OCI-LY7 (cell line): ENCODE measurements around the gene GPX3. TPM values are rescaled to one million over a fixed set of nuclear protein-coding genes. Genes with fewer than 3 reads are reported as not detected.

Source experiments
- BruUV-seq: library from RNA; stranded (reverse); fragments of 400-500 nt; replicated peaks from 2 replicates; lab custom pipeline; 2021; lab: Mats Ljungman, UMichigan
- CTCF ChIA-PET: fragments of 300-600 bp; sonication (Branson Sonifier 250); formaldehyde crosslinking; loops from one replicate; lab custom pipeline; 2022; ENCODE audit warnings: antibody characterized with exemption; ENCODE audit not compliant: unreplicated experiment; lab: Charles Lee
- POLR2A ChIA-PET: fragments of 300-600 bp; sonication (Branson Sonifier 250); formaldehyde crosslinking; loops from one replicate; lab custom pipeline; 2022; ENCODE audit warnings: antibody characterized with exemption; lab: Charles Lee
- DNase-seq: peaks from one replicate; pipeline ENCODE4 v3.0.0-alpha.2; 2015; ENCODE audit warnings: low spot score
- H2AFZ ChIP-seq: fragments of 200-600 bp; sonication (generic), shearing (Covaris generic); 2 replicates; pipeline ENCODE4 v1.6.1; 2014; ENCODE audit warnings: mild to moderate bottlenecking, antibody characterized with exemption, low read length, moderate library complexity
- H3K27ac ChIP-seq: fragments of 200-600 bp; sonication (generic); 2 replicates; pipeline ENCODE4 v1.5.1; 2014; ENCODE audit warnings: mixed run types, low read depth, mild to moderate bottlenecking, moderate library complexity, low read length, inconsistent platforms; ENCODE audit not compliant: poor library complexity, severe bottlenecking
- H3K36me3 ChIP-seq: fragments of 200-600 bp; sonication (generic); 2 replicates; pipeline ENCODE4 v1.6.1; 2014; ENCODE audit warnings: mild to moderate bottlenecking, antibody characterized with exemption, low read length, moderate library complexity, mixed read lengths; ENCODE audit not compliant: insufficient read depth
- H3K4me1 ChIP-seq: fragments of 200-600 bp; sonication (generic); 2 replicates; pipeline ENCODE4 v1.5.1; 2014; ENCODE audit warnings: mild to moderate bottlenecking, low read length; ENCODE audit not compliant: insufficient read depth, poor library complexity, severe bottlenecking
- H3K4me2 ChIP-seq: fragments of 200-600 bp; sonication (generic); 2 replicates; pipeline ENCODE4 v1.6.1; 2014; ENCODE audit warnings: mild to moderate bottlenecking, low read length
- H3K4me3 ChIP-seq: fragments of 200-600 bp; sonication (generic); 2 replicates; pipeline ENCODE4 v1.5.1; 2014; ENCODE audit warnings: mild to moderate bottlenecking, low read depth, low read length; ENCODE audit not compliant: poor library complexity, severe bottlenecking
- H3K79me2 ChIP-seq: fragments of 200-600 bp; sonication (generic); 2 replicates; pipeline ENCODE4 v1.6.1; 2016; ENCODE audit warnings: low read depth, mild to moderate bottlenecking, low read length, moderate library complexity, mixed read lengths; ENCODE audit not compliant: insufficient read depth
- H3K9me2 ChIP-seq: fragments of 200-600 bp; sonication (generic); 2 replicates; pipeline ENCODE4 v1.6.1; 2016; ENCODE audit warnings: mild to moderate bottlenecking, low read length, mixed read lengths; ENCODE audit not compliant: insufficient read depth
- H3K9me3 ChIP-seq: fragments of 200-600 bp; sonication (generic); 2 replicates; pipeline ENCODE4 v1.6.1; 2014; ENCODE audit warnings: mild to moderate bottlenecking, mixed run types, low read length, mixed read lengths
- H4K20me1 ChIP-seq: fragments of 200-600 bp; sonication (generic); 2 replicates; pipeline ENCODE4 v1.6.1; 2014; ENCODE audit warnings: mild to moderate bottlenecking, antibody characterized with exemption, low read length, moderate library complexity, mixed read lengths; ENCODE audit not compliant: insufficient read depth
- CTCF ChIP-seq: fragments of 200-600 bp; sonication (generic); conservative IDR thresholded peaks from 2 replicates; pipeline ENCODE4 v1.5.1; 2014; ENCODE audit warnings: mild to moderate bottlenecking, antibody characterized with exemption, low read length, moderate library complexity, mixed read lengths
- EZH2phosphoT487 ChIP-seq: fragments of 200-600 bp; sonication (generic); IDR thresholded peaks from 2 replicates; pipeline ENCODE4 v1.6.1; 2018; ENCODE audit warnings: low read depth, borderline replicate concordance, mild to moderate bottlenecking, mixed run types, antibody characterized with exemption, low read length, moderate library complexity, mixed read lengths
- intact Hi-C: fragments of 100-400 bp; cut with micrococcal nuclease; formaldehyde crosslinking; loops from one replicate; pipeline ENCODE4 v1.10.0; 2022; ENCODE audit not compliant: unreplicated experiment
- total RNA-seq, 2 experiments: library from RNA; depleted of rRNA in 1 of 2; stranded (reverse); fragments of >200 nt in 1 of 2; shearing (Covaris generic) in 1 of 2; gene quantifications; 2 replicates each; pipeline ENCODE4 v1.2.3, GENCODE V29; 2014 to 2022

Gene GPX3
- total RNA-seq, 2 experiments from 2014 or later: not detected

DNA sequence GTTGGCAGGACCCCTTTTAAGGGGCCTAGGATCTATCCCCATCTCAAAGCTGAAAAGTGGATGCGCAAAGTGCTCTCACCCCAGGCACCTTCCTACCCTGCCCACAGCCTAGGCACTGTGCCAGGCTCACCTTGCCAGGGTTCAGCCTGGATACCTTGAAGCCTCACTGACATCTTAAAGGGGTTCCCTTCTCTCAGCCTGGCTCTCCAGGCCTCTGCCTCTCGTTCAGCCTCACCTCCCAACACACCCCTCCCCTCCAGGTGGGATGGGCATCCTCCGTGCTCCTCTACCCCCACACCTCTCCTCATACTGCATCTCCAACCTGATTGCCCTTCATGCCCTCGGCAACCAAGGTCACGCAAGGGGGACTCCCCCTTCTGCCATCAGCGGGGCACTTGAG is 34.9 kb downstream of the GPX3 start:
- no TSS peak for BruUV-seq
- CTCF ChIA-PET: interaction anchor here (0.9 kb wide), 1 partner anchor 60 kb away, joined by 3 read pairs; no protein-coding TSS in a partner anchor
- TF ChIP-seq CTCF (no peak), EZH2phosphoT487 (no peak)
- Histone ChIP-seq H2AFZ (no peak overlapping the region), H4K20me1 (no peaks in the 10 kb centered on the region), H3K4me1 (peaks cover 23% of the 10 kb centered on the region), H3K27ac (no peak overlapping the region), H3K4me3 (no peak overlapping the region), H3K36me3 (peaks cover 67% of the 10 kb centered on the region), H3K9me2 (no peaks in the 10 kb centered on the region), H3K79me2 (no peaks in the 10 kb centered on the region), H3K9me3 (no peaks in the 10 kb centered on the region), H3K4me2 (no peak overlapping the region)
- intact Hi-C loops: no loop called here
- DNase-seq: no peak
- POLR2A ChIA-PET: no interaction called here

DNA sequence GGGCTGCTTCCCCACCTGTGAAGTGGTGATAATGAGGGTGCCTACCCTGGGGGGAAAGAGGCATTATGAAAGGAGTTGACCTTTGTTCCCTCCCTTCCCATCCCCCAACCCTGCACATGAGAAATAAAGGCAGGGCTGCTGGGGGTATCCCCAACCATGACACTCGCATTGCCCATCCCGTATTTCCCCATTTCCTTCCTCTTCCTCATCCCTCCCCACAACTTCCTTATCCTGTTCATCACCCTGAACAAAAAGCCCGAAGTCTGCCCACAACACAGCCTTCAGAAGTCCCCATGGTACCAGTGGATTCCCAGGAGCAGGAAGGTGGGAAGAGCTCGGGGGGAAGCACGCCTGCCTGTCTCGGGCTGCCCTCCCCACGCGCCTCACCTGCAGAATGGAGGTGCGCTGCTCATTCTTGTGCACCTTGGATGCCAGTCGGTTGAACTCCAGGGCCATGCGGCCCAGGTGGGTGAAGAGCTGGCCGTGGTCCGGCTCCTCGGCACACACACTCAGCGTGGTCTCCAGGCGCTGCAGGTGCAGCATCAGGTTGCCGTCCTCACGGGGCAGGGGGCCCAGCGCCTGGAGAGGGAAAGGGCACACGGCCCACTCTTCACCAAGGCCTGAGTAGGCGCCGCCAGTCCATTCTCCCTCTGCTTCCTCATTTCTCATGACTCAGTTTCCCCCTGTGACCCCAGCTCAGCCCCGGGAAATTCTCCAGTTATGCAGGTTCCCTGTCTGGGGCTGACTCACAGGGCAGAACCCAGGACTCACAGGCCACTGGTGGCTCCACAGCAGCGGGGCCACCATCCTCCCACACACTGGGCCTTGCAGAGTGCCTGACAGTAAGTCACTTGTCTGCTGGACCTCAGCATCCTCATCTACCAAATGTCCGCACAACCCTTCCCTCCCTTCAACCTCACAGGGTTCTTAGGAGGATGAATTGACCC is 36.3 kb downstream of the GPX3 start:
- Histone ChIP-seq H3K4me2 (no peak overlapping the region), H4K20me1 (no peaks in the 10 kb centered on the region), H3K27ac (no peak overlapping the region), H3K4me1 (peaks cover 26% of the 10 kb centered on the region), H3K9me2 (no peaks in the 10 kb centered on the region), H3K4me3 (no peak overlapping the region), H3K36me3 (peaks cover 70% of the 10 kb centered on the region), H2AFZ (no peak overlapping the region), H3K9me3 (no peaks in the 10 kb centered on the region), H3K79me2 (no peaks in the 10 kb centered on the region)
- ChIA-PET CTCF (no interaction called here), POLR2A (no interaction called here)
- DNase-seq: no peak
- TF ChIP-seq CTCF: no peak
- no peak for TF ChIP-seq EZH2phosphoT487
- intact Hi-C loops: no loop called here
- BruUV-seq: no TSS peak

- BruUV-seq: no TSS peak
- Histone ChIP-seq H3K9me3 (no peaks in the 10 kb centered on the region), H3K4me1 (peaks cover 23% of the 10 kb centered on the region), H2AFZ (no peak overlapping the region), H3K27ac (no peak overlapping the region), H3K79me2 (no peaks in the 10 kb centered on the region), H3K4me3 (no peak overlapping the region), H3K9me2 (no peaks in the 10 kb centered on the region), H3K36me3 (peaks cover 76% of the 10 kb centered on the region), H3K4me2 (no peak overlapping the region), H4K20me1 (no peaks in the 10 kb centered on the region)
- intact Hi-C loops: no loop called here
- TF ChIP-seq CTCF (no peak), EZH2phosphoT487 (no peak)
- ChIA-PET POLR2A (no interaction called here), CTCF (interaction anchor here (1.3 kb wide), 1 partner anchor 57 kb away, joined by 4 read pairs; no protein-coding TSS in a partner anchor)
- no peak for DNase-seq
Observed at GRCh38 chr5:151058301-151058700, 37.9 kb downstream of the GPX3 start.
